Cardiac fibroblast (primary cell): ENCODE data around the gene DISP2.

Experiments
- DNase-seq, 2 donors: peaks; one replicate each; pipeline versions ENCODE4 v3.0.0 to v3.0.0-alpha.2; 2010; ENCODE audit warnings: low read depth in 2 of 2
- H3K4me3 ChIP-seq, 2 donors: replicated peaks in 1 of 2; 1 replicate in 1 of 2; 2 replicates in 1 of 2; pipeline ENCODE4 v1.5.1; 2011; ENCODE audit warnings: low read depth in 2 of 2, low read length in 2 of 2, mild to moderate bottlenecking in 2 of 2, moderate library complexity in 1 of 2
- CTCF ChIP-seq: IDR thresholded peaks from one replicate; pipeline ENCODE4 v1.5.1; 2011; ENCODE audit warnings: low read depth, mild to moderate bottlenecking, low read length, inconsistent platforms

The DISP2 gene

GRCh38 chr15:40333922-40334492, 24.0 kb upstream of the DISP2 start:
- DNase-seq, result peak; percentile 88 to 94
- TF ChIP-seq CTCF, result no peak
- H3K4me3 ChIP-seq, result no peak overlapping the region

GRCh38 chr15:40334541-40334940, 23.5 kb upstream of the DISP2 start:
- no peak for TF ChIP-seq CTCF
- DNase-seq, result no peak
- no peak overlapping the region for H3K4me3 ChIP-seq

DNA sequence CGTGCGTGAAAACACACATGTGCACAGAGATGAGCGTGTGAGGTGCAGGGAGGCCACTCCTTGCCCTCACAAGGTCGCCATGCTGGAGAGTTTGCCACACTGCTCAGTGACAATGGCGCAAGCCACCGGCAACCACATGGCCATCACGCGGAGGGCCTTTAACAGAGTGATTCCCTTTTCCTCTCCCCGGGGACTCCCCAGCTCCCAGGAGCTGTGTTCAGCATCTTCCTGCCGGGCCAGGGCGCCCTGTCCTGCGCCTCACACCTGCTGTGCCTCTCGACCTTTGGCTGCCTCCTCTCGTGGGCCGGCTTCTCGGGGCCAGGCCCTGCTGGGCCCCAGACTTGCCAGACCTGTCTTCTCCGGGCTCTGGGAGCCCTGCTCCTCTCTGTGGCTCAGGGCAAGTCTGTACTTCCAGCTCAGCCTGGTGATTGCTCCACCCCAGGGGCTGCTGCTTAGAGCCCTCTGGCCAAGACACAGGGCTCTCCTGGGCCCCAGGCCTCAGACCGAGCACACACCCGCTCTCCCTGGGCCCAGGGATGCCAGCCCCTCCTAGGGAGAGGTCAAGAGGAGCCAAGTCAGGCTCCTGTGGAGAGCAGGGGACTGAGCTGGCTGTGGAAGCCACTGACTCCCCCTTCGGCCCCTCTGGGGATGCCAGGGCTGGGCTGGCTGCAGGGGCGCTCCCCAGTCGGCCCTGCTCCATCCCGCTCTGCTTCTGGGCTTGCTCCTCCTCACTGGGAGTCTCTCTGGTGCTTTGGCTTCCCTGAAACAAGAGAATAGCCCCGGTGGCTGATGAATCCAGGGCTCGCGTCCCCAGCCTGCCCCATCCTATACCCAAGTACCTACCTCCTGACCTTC, 22.9 kb upstream of the DISP2 start:
- no peak overlapping the region for H3K4me3 ChIP-seq
- no peak for DNase-seq
- TF ChIP-seq CTCF, result no peak

DNA sequence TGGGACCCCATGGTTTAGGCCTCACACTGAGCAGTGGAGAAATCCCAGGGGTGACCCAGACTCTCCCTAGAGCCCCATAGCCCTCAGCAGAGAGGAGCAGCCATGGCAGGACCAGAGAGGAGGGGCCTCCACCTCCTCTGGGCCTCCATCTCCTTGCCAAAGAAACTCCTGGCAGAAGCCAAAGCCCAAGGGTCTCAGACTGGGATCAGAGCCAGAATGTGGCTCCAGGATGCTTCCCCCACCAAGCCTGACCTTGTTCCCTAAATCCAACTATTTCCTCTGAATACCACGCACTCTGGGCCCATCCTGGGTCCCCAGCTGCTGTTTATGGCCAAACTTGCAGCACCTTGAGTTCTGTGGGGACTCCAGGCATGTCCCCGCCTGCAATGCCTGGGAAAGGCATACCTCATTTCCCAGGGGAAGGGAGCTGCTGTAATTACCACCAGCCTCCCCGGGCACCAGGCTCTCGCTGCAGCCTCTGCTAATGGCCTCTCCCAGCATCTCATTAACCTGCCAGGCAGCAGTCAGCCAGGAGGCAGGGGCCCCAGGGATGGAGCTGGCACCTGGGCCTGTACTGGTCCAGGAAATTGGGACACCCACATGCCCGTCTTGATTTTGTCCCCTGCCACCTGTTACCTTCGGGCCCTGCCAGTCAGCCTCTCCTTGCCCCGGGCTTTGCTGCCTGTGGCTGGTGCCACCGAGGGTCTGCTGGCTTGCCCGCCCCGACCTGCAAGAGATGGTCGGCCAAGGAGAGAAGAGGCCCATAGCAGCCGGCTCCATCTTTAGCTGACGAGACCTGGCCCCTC, 21.9 kb upstream of the DISP2 start:
- H3K4me3 ChIP-seq, result no peak overlapping the region
- peak in 1 of 2 donors; percentile 43 for DNase-seq
- TF ChIP-seq CTCF, result no peak

DNA sequence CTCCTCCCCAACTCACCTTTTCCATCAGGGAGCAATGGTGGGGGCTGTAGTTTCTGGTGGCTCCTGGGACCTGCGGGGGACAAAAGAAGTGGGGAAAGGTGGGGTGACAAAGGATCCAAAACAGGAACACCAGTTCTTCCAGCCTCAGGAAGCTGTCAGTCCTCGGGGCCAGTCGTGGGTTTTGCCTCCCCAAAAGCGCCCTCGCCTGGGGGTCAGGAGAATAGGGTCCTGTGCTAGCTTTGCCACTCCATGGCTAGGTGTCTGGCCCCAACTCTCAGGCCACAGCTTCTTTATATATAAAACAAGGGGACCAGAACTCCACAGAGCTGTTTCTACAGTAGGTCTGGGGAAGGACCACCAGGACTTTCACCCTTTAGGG, 21.3 kb upstream of the DISP2 start:
- H3K4me3 ChIP-seq, result no peak overlapping the region
- no peak for DNase-seq
- TF ChIP-seq CTCF, result peak; percentile 5

- no peak for TF ChIP-seq CTCF
- H3K4me3 ChIP-seq, result peak overlapping the region in 1 of 2 donors; percentile 65
- no peak for DNase-seq
These were observed 20.4 kb upstream of the DISP2 start for GRCh38 chr15:40337597-40337996.
